ENCODE measurements around the gene CDH4.

- TF ChIP-seq EP300 (IDR thresholded peaks at IDR 0.05) (no peak), CTCF (IDR thresholded peaks at IDR 0.05) (no peak)
These were observed 157.1 kb downstream of the CDH4 start for GRCh38 chr20:61408951-61409740.

Data from upper lobe of left lung (tissue), 4 donors.